H9 (cell line): Measurements from ENCODE around the gene PSMA4. TPM values are rescaled to one million over a fixed set of nuclear protein-coding genes. Genes with fewer than 3 reads are reported as not detected.

Experiments
- DNase-seq: peaks from one replicate; pipeline ENCODE4 v3.0.0-alpha.2; 2017
- H2AFZ ChIP-seq: one replicate; pipeline ENCODE4 v1.6.1; 2013; ENCODE audit warnings: mild to moderate bottlenecking, low read length, control low read depth, moderate library complexity
- H2AK5ac ChIP-seq: 2 replicates; pipeline ENCODE4 v1.6.1; 2013; ENCODE audit warnings: low read length, control low read depth, mixed read lengths; ENCODE audit not compliant: insufficient read length
- H2BK120ac ChIP-seq: one replicate; pipeline ENCODE4 v1.6.1; 2013; ENCODE audit warnings: low read depth, mild to moderate bottlenecking, low read length, control low read depth, inconsistent platforms; ENCODE audit not compliant: poor library complexity, severe bottlenecking
- H2BK12ac ChIP-seq: 2 replicates; pipeline ENCODE4 v1.6.1; 2013; ENCODE audit warnings: low read length, control low read depth, mixed read lengths, low read depth; ENCODE audit not compliant: insufficient read length
- H2BK15ac ChIP-seq: 2 replicates; pipeline ENCODE4 v1.6.1; 2013; ENCODE audit warnings: low read depth, low read length, control low read depth
- H2BK20ac ChIP-seq: one replicate; pipeline ENCODE4 v1.6.1; 2013; ENCODE audit warnings: low read depth, mild to moderate bottlenecking, low read length, control low read depth, inconsistent platforms; ENCODE audit not compliant: poor library complexity, severe bottlenecking
- H2BK5ac ChIP-seq: 2 replicates; pipeline ENCODE4 v1.6.1; 2013; ENCODE audit warnings: low read length, control low read depth, mixed read lengths; ENCODE audit not compliant: insufficient read length
- H3K14ac ChIP-seq: 2 replicates; pipeline ENCODE4 v1.6.1; 2013; ENCODE audit warnings: low read length, control low read depth; ENCODE audit not compliant: insufficient read depth
- H3K18ac ChIP-seq: 2 replicates; pipeline ENCODE4 v1.6.1; 2013; ENCODE audit warnings: low read depth, mild to moderate bottlenecking, mixed read lengths, low read length, control low read depth; ENCODE audit not compliant: insufficient read length
- H3K23ac ChIP-seq: 2 replicates; pipeline ENCODE4 v1.6.1; 2013; ENCODE audit warnings: low read length, control low read depth, mixed read lengths, low read depth; ENCODE audit not compliant: insufficient read length
- H3K23me2 ChIP-seq: 2 replicates; pipeline ENCODE4 v1.6.1; 2013; ENCODE audit warnings: low read depth, mild to moderate bottlenecking, mixed read lengths, low read length, control low read depth; ENCODE audit not compliant: insufficient read length, poor library complexity, severe bottlenecking
- H3K27ac ChIP-seq: 2 replicates; pipeline ENCODE4 v1.5.1; 2013; ENCODE audit warnings: low read length, control low read depth, mixed read lengths, low read depth; ENCODE audit not compliant: insufficient read length
- H3K27me3 ChIP-seq: 2 replicates; pipeline ENCODE4 v1.6.1; 2013; ENCODE audit warnings: low read length, control low read depth, inconsistent platforms; ENCODE audit not compliant: insufficient read depth
- H3K4ac ChIP-seq: 2 replicates; pipeline ENCODE4 v1.6.1; 2013; ENCODE audit warnings: low read depth, mild to moderate bottlenecking, control low read depth, inconsistent platforms, low read length, moderate library complexity
- H3K4me1 ChIP-seq: 2 replicates; pipeline ENCODE4 v1.6.1; 2013; ENCODE audit warnings: low read length, control low read depth, inconsistent platforms; ENCODE audit not compliant: insufficient read depth
- H3K4me2 ChIP-seq: 2 replicates; pipeline ENCODE4 v1.6.1; 2013; ENCODE audit warnings: low read length, control low read depth, mixed read lengths; ENCODE audit not compliant: insufficient read length, insufficient read depth
- H3K56ac ChIP-seq: 2 replicates; pipeline ENCODE4 v1.6.1; 2013; ENCODE audit warnings: low read depth, mild to moderate bottlenecking, mixed read lengths, low read length, control low read depth; ENCODE audit not compliant: insufficient read length
- H3K79me1 ChIP-seq: 2 replicates; pipeline ENCODE4 v1.6.1; 2013; ENCODE audit warnings: low read depth, mild to moderate bottlenecking, moderate library complexity, low read length, control low read depth, inconsistent platforms; ENCODE audit not compliant: insufficient read depth, poor library complexity, severe bottlenecking
- H3K79me2 ChIP-seq: 2 replicates; pipeline ENCODE4 v1.6.1; 2013; ENCODE audit warnings: low read length, control low read depth, inconsistent platforms; ENCODE audit not compliant: insufficient read depth
- H3K9ac ChIP-seq: 2 replicates; pipeline ENCODE4 v1.6.1; 2013; ENCODE audit warnings: low read length, control low read depth, mixed read lengths; ENCODE audit not compliant: insufficient read length; ENCODE audit errors: extremely low read depth
- H3K9me3 ChIP-seq: one replicate; pipeline ENCODE4 v1.6.1; 2013; ENCODE audit warnings: low read depth, low read length, inconsistent platforms; ENCODE audit not compliant: control insufficient read depth
- H3T11ph ChIP-seq: one replicate; pipeline ENCODE4 v1.6.1; 2013; ENCODE audit warnings: mild to moderate bottlenecking, low read length, control low read depth, inconsistent platforms
- H4K20me1 ChIP-seq: one replicate; pipeline ENCODE4 v1.6.1; 2013; ENCODE audit not compliant: control insufficient read depth, insufficient read length, insufficient read depth
- H4K5ac ChIP-seq: 2 replicates; pipeline ENCODE4 v1.6.1; 2013; ENCODE audit warnings: low read depth, mild to moderate bottlenecking, mixed read lengths, low read length, control low read depth; ENCODE audit not compliant: insufficient read length
- H4K8ac ChIP-seq: replicated peaks from 2 replicates; pipeline ENCODE4 v1.6.1; 2013; ENCODE audit warnings: low read length, control low read depth, mixed read lengths, low read depth; ENCODE audit not compliant: insufficient read length
- H4K91ac ChIP-seq: 2 replicates; pipeline ENCODE4 v1.6.1; 2013; ENCODE audit warnings: low read depth, mild to moderate bottlenecking, moderate library complexity, mixed read lengths, low read length, control low read depth; ENCODE audit not compliant: insufficient read length
- H3K27ac Mint-ChIP-seq, 3 experiments: 2 replicates in 2 of 3; 3 replicates in 1 of 3; pipeline ENCODE4 v1.8.0; 2020 to 2021; ENCODE audit warnings: mixed read lengths in 3 of 3, mild to moderate bottlenecking in 1 of 3, moderate library complexity in 1 of 3
- H3K27me3 Mint-ChIP-seq: 2 replicates; pipeline ENCODE4 v1.8.0; 2021; ENCODE audit warnings: low read depth, mild to moderate bottlenecking, moderate library complexity, mixed read lengths
- H3K36me3 Mint-ChIP-seq, 3 experiments: 2 replicates in 2 of 3; 3 replicates in 1 of 3; pipeline ENCODE4 v1.8.0; 2020 to 2021; ENCODE audit warnings: low read depth in 3 of 3, mixed read lengths in 3 of 3; ENCODE audit not compliant: insufficient read depth in 1 of 3
- H3K4me1 Mint-ChIP-seq, 2 experiments: 2 replicates each; pipeline ENCODE4 v1.8.0; 2020; ENCODE audit warnings: mixed read lengths in 2 of 2
- H3K4me3 Mint-ChIP-seq, 2 experiments: 2 replicates in 1 of 2; 3 replicates in 1 of 2; pipeline ENCODE4 v1.8.0; 2020 to 2021; ENCODE audit warnings: mild to moderate bottlenecking in 2 of 2, mixed read lengths in 2 of 2, moderate library complexity in 1 of 2
- H3K9me3 Mint-ChIP-seq, 2 experiments: 2 replicates in 1 of 2; 3 replicates in 1 of 2; pipeline ENCODE4 v1.8.0; 2020; ENCODE audit warnings: mild to moderate bottlenecking in 2 of 2, mixed read lengths in 2 of 2, moderate library complexity in 1 of 2
- WGBS: extraction: QIAGEN DNeasy Blood & Tissue Kit; methylation state at CpG from one replicate; pipeline ENCODE4 v1.1.7; 2013; ENCODE audit warnings: missing lambda C conversion rate, low lambda C conversion rate, mixed read lengths; ENCODE audit not compliant: insufficient read length; ENCODE audit errors: extremely low coverage; 5-methylcytosine and 5-hydroxymethylcytosine counted together
- total RNA-seq: library from RNA; stranded (reverse); gene quantifications from 2 replicates; pipeline ENCODE4 v1.2.1, GENCODE V29; 2021
- TF ChIP-seq, protein P1 (sequence below): fragments of 200-600 bp; sonication (generic); conservative IDR thresholded peaks from 3 replicates; pipeline ENCODE4 v1.8.0; 2021; ENCODE audit warnings: antibody characterized with exemption, mild to moderate bottlenecking

The PSMA4 gene
- total RNA-seq, 1 experiment from 2014 or later = 333 TPM

DNA sequence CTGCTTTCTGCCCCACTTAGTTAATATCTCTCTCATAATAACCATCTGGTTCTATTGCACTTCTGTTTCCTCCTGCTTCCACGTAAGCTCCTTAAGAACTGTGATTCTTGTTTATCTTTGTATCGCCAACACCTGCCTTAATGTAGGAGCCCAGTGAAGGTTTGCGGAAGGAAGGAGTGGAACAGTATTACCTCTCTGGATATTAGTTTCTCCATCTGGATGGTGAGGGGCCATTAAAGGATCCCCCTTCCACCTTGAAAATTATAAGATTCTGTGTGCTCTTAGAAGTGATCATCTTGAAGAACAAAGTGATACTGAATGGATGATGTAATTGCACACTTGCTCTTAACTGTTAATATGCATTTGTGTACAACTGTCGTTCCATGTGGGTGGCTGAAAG, 27.3 kb downstream of the PSMA4 start:
- H3K23ac ChIP-seq = no peak overlapping the region
- H3K27me3 ChIP-seq = no peaks in the 10 kb centered on the region
- Mint-ChIP-seq H3K27ac (no peak overlapping the region), H3K4me3 (peak overlapping the region; percentile 11 to 63; a peak in 4 of 5 replicates), H3K36me3 (peaks cover 0 to 3% (median 1%) of the 10 kb centered on the region in 3 experiments; a peak in 3 of 7 replicates), H3K27me3 (no peaks in the 10 kb centered on the region; the same call in 1 of the 2 replicates), H3K9me3 (no peaks in the 10 kb centered on the region), H3K4me1 (peaks cover 23 to 26% of the 10 kb centered on the region in 2 experiments)
- no peak overlapping the region for H3K4ac ChIP-seq
- DNase-seq = no peak
- H3K4me1 ChIP-seq = no peaks in the 10 kb centered on the region
- no peak overlapping the region for H4K5ac ChIP-seq
- H2BK120ac ChIP-seq = no peak overlapping the region
- no peaks in the 10 kb centered on the region for H3K79me1 ChIP-seq
- no peak overlapping the region for H3T11ph ChIP-seq
- H4K91ac ChIP-seq = no peak overlapping the region
- no peak overlapping the region for H3K27ac ChIP-seq
- TF ChIP-seq, protein P1, sequence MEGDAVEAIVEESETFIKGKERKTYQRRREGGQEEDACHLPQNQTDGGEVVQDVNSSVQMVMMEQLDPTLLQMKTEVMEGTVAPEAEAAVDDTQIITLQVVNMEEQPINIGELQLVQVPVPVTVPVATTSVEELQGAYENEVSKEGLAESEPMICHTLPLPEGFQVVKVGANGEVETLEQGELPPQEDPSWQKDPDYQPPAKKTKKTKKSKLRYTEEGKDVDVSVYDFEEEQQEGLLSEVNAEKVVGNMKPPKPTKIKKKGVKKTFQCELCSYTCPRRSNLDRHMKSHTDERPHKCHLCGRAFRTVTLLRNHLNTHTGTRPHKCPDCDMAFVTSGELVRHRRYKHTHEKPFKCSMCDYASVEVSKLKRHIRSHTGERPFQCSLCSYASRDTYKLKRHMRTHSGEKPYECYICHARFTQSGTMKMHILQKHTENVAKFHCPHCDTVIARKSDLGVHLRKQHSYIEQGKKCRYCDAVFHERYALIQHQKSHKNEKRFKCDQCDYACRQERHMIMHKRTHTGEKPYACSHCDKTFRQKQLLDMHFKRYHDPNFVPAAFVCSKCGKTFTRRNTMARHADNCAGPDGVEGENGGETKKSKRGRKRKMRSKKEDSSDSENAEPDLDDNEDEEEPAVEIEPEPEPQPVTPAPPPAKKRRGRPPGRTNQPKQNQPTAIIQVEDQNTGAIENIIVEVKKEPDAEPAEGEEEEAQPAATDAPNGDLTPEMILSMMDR = no peak
- H2AK5ac ChIP-seq = no peak overlapping the region
- no peak overlapping the region for H3K4me2 ChIP-seq
- H4K20me1 ChIP-seq = no peaks in the 10 kb centered on the region
- no peak overlapping the region for H2BK5ac ChIP-seq
- H2BK20ac ChIP-seq = no peak overlapping the region
- no peaks in the 10 kb centered on the region for H3K9me3 ChIP-seq
- H2AFZ ChIP-seq = no peak overlapping the region
- no peak overlapping the region for H3K9ac ChIP-seq
- H4K8ac ChIP-seq = no peak overlapping the region
- no peak overlapping the region for H3K56ac ChIP-seq
- peaks cover 6% of the 10 kb centered on the region for H3K23me2 ChIP-seq
- 0 out of 2 replicates have a peak, but pooled peaks cover 3% of the 10 kb centered on the region for H3K79me2 ChIP-seq
- no CpG with 5 or more reads among the region's 4 CpGs for WGBS
- H3K18ac ChIP-seq = no peak overlapping the region
- no peak overlapping the region for H2BK15ac ChIP-seq
- H3K14ac ChIP-seq = no peak overlapping the region
- H2BK12ac ChIP-seq = no peak overlapping the region
